GM21737 (cell line): Measurements from ENCODE around the gene MORN2.
A peak's percentile ranks its signal among the peaks of the same experiment; 100 is the strongest.
"Not testable (repeated sequence)": the region's sequence is repeated elsewhere in the genome, so short reads cannot be mapped to it uniquely, and the experiment has no call there.

Experiments used
- ATAC-seq: cut with Tn5 transposase; IDR thresholded peaks from one replicate; pipeline ENCODE4 v1.9.1; 2021; ENCODE audit warnings: mild to moderate bottlenecking, moderate library complexity; ENCODE audit not compliant: unreplicated experiment

MORN2 gene

GRCh38 chr2:38875576-38876367, at the start of gene MORN2, which contains the start of gene DHX57:
Gene MORN2, plus strand, starts transcription at chr2:38875976.
Gene DHX57, minus strand, starts transcription at chr2:38875934. Its CDS starts 7,529 bp downstream, at chr2:38868405.
- peak; percentile 100 for ATAC-seq

GRCh38 chr2:38827539-38828145, 48.1 kb upstream of the MORN2 start:
- not testable (repeated sequence) for ATAC-seq

- no peak for ATAC-seq
Observed at GRCh38 chr2:38828460-38828859, 47.3 kb upstream of the MORN2 start.

- no peak for ATAC-seq
Observed at GRCh38 chr2:38829971-38830370, 45.8 kb upstream of the MORN2 start.

DNA sequence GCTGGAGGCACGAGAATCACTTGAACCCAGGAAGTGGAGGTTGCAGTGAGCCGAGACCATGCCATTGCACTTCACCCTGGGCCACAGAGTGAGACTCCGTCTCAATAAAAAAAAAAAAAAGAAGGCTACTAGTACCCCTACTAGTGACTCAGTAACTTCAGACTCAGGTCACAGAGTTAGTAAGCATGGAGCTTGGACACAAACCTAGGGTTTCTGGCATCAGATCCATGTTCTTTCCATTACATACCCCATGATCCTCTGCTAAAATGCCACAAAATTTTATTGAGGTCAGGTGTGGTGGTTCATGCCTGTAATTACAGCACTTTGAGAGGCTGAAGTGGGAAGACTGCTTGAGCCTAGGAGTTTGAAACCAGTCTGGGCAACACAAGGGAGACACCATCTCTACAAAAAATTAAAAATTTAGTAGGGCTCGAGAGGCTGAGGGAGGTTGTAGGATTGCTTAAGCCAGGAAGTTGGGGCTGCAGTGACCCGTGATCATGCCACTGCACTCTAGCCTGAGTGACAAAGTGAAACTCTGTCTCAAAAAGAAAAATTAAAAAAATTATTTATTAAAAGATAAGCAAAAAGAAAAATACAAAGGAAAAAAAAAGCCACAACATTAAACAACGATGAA, 45.1 kb upstream of the MORN2 start:
- no peak for ATAC-seq

DNA sequence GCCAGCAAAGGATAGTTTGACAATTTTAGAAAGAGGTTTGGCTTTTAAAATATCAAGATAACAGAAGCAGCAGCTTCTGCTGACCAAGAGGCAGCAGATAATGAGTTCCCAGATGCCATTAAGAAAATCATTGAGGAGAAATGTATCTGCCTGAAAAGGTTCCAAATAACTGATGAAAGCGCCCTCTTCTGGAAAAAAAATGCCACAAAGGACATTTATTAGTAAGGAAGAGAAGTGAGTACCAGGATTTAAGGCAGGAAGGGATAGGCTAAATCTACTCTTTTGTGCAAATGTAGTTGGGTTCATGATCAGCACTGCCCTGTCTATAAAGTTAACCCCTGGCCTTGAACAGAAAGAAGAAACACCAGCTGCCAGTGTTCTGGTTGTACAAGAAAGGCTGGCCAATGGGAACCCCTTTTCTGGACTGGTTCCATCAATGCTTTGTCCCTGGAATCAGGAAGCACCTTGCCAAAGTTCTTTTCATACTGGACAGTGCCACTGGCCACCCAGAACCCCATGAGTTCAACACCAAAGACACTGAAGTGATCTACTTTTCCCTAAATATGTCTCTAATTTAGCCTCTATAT, 40.7 kb upstream of the MORN2 start:
- no peak for ATAC-seq

GRCh38 chr2:38835990-38836389, 39.8 kb upstream of the MORN2 start:
- peak; percentile 95 for ATAC-seq

DNA sequence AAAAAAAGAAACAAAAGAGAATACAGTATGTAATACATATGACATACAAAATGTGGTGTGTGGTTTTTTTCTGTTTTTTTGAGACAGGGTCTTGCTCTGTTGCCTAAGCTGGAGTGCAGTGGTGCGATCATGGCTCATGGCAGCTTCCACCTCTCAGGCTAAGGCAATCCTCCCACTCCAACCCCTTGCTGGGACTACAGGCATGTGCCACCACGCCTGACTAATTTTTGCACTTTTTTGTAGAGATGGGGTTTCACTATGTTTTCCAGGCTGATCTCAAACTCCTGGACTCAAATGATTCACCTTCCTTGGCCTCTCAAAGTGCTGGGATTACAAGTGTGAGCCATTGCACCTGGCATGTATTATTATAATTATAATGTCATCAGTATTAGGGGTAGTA, 39.0 kb upstream of the MORN2 start:
- ATAC-seq, result no peak

DNA sequence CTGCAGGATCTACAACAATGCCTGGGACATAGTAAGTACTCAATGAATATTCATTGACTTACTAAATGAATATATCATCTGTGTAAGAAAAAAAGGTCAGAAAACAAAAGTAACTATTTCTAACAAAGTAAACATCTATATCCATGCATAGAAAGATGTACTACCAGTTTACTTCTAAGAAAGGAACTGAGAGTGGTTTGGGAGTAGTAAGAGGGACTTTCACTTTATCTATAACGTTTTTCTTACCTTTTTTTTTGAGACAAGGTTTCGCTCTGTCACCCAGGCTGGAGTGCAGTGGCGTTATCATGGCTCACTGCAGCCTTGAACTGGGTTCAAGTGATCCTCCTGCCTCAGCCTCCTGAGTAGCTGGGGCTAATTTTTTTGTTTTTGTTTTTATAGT, 25.7 kb upstream of the MORN2 start:
- peak; percentile 85 for ATAC-seq

- no peak for ATAC-seq
Observed at GRCh38 chr2:38856165-38856564, 19.6 kb upstream of the MORN2 start.

GRCh38 chr2:38862476-38862875, 13.3 kb upstream of the MORN2 start:
- no peak for ATAC-seq

- no peak for ATAC-seq
Observed at GRCh38 chr2:38863061-38863695, 12.6 kb upstream of the MORN2 start.

GRCh38 chr2:38866773-38867443, 8.9 kb upstream of the MORN2 start:
- ATAC-seq, result no peak

- no peak for ATAC-seq
Observed at GRCh38 chr2:38871432-38871831, 4.3 kb upstream of the MORN2 start.

GRCh38 chr2:38873763-38874162, 2.0 kb upstream of the MORN2 start:
- ATAC-seq, result no peak

- ATAC-seq, result no peak
Observed at GRCh38 chr2:38875227-38875575, 575 bp upstream of the MORN2 start.

- no peak for ATAC-seq
Observed at GRCh38 chr2:38876407-38876806, 631 bp downstream of the MORN2 start.

- ATAC-seq, result no peak
Observed at GRCh38 chr2:38886063-38886462, 10.3 kb downstream of the MORN2 start.

DNA sequence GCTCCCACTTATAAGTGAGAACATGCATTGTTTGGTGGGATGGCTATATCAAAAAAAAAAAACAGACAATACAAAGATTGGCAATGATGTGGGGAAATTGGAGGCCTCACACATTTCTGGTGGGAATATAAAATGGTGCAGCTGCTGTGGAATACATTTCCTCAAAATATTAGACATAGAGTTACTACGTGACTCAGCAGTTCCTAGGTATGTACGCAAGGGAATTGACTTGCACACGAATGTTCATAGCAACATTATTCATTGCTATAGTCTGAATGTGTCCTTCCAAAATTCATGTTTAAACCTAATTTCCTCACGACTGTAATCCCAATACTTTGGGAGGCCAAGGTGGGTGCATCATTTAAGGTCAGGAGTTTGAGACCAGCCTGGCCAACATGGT, 11.6 kb downstream of the MORN2 start:
- no peak for ATAC-seq

- no peak for ATAC-seq
Observed at GRCh38 chr2:38887902-38888554, 12.3 kb downstream of the MORN2 start.
